ENCODE results near the gene HNRNPM. TPM values are rescaled to one million over a fixed set of nuclear protein-coding genes. Genes with fewer than 3 reads are reported as not detected.
A peak's percentile ranks its signal among the peaks of the same experiment; 100 is the strongest.

Gene HNRNPM
- total and polyA plus RNA-seq, 5 donors = 67.9 to 128 (median 115) TPM

- DNase-seq (no peak), ATAC-seq (no peak)
- Histone ChIP-seq H3K4me1 (ENCODE audit: control insufficient read depth, insufficient read depth, low read length) (peaks cover 12% of the 10 kb centered on the region), H3K9me3 (ENCODE audit: control insufficient read depth, low read length) (no peaks in the 10 kb centered on the region), H3K27ac (ENCODE audit: low read length) (no peak overlapping the region), H3K27me3 (ENCODE audit: control insufficient read depth, insufficient read depth) (no peaks in the 10 kb centered on the region), H3K4me3 (ENCODE audit: low read length) (no peak overlapping the region)
- intact Hi-C loops (cut with DNase I) = no loop called here
- 52% methylated on average over 7 of the region's 7 CpGs for WGBS
Observed at GRCh38 chr19:8460516-8461298, 15.9 kb downstream of the HNRNPM start.

DNA sequence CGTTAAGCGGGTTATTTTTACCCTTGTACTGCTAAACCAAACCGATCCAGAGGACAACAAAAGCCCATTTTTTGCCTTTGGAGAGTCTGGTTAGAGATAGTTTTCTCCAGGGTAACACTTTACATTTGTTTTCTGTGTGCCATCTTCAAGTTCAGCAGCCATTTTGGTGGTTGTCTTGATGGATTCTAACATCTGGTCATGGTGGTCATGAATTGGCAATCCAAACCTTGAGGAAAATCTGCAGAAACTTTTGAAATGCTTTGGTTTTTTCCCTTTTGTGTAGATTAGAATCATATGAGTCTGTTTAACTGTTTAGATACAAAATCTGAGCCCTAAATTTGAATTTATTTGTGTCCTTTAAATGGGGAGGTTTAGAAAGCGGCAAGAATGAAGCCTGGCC, 16.6 kb downstream of the HNRNPM start:
- WGBS = 62% methylated on average over 3 of the region's 4 CpGs
- no peak overlapping the region for H3K27ac ChIP-seq (ENCODE audit: low read length)
- H3K9me3 ChIP-seq (ENCODE audit: control insufficient read depth, low read length) = no peaks in the 10 kb centered on the region
- no peaks in the 10 kb centered on the region for H3K27me3 ChIP-seq (ENCODE audit: control insufficient read depth, insufficient read depth)
- no peak for ATAC-seq
- intact Hi-C loops (cut with DNase I) = no loop called here
- DNase-seq = no peak
- no peak overlapping the region for H3K4me3 ChIP-seq (ENCODE audit: low read length)
- H3K4me1 ChIP-seq (ENCODE audit: control insufficient read depth, insufficient read depth, low read length) = peaks cover 12% of the 10 kb centered on the region

GRCh38 chr19:8461891-8462290, 17.1 kb downstream of the HNRNPM start:
- intact Hi-C loops (cut with DNase I) = no loop called here

GRCh38 chr19:8462571-8462970, 17.8 kb downstream of the HNRNPM start:
- DNase-seq (no peak), ATAC-seq (no peak)
- 78% methylated on average over 5 of the region's 5 CpGs for WGBS
- intact Hi-C loops (cut with DNase I) = no loop called here
- H3K27me3 ChIP-seq (ENCODE audit: control insufficient read depth, insufficient read depth) = no peaks in the 10 kb centered on the region
- no peaks in the 10 kb centered on the region for H3K9me3 ChIP-seq (ENCODE audit: control insufficient read depth, low read length)
- peaks cover 12% of the 10 kb centered on the region for H3K4me1 ChIP-seq (ENCODE audit: control insufficient read depth, insufficient read depth, low read length)
- no peak overlapping the region for H3K4me3 ChIP-seq (ENCODE audit: low read length)
- H3K27ac ChIP-seq (ENCODE audit: low read length) = no peak overlapping the region

More at GRCh38 chr19:8461891-8462290, 17.1 kb downstream of the HNRNPM start:
- Histone ChIP-seq H3K4me3 (ENCODE audit: low read length) (no peak overlapping the region), H3K9me3 (ENCODE audit: control insufficient read depth, low read length) (no peaks in the 10 kb centered on the region), H3K4me1 (ENCODE audit: control insufficient read depth, insufficient read depth, low read length) (peaks cover 12% of the 10 kb centered on the region), H3K27me3 (ENCODE audit: control insufficient read depth, insufficient read depth) (no peaks in the 10 kb centered on the region), H3K27ac (ENCODE audit: low read length) (no peak overlapping the region)
- ATAC-seq (no peak), DNase-seq (no peak)
- WGBS = 83% methylated on average over 14 of the region's 14 CpGs

DNA sequence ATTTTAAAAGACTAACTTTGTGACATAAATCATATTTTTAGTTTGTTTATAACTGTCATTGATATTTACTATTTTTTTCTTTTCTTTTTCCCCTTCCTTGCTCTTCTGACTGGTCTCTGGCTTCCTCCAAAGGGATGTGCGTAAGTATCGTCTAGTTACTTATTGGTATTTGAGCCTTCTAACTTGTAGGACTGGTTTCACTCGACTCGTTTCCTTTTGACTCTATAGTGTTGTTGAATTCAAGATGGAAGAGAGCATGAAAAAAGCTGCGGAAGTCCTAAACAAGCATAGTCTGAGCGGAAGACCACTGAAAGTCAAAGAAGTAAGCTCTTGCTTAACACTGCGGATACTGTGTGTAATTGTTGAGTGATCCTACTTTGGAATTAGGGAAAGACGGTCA, 18.6 kb downstream of the HNRNPM start:
- Histone ChIP-seq H3K4me1 (ENCODE audit: control insufficient read depth, insufficient read depth, low read length) (peaks cover 12% of the 10 kb centered on the region), H3K9me3 (ENCODE audit: control insufficient read depth, low read length) (no peaks in the 10 kb centered on the region), H3K27ac (ENCODE audit: low read length) (no peak overlapping the region), H3K27me3 (ENCODE audit: control insufficient read depth, insufficient read depth) (no peaks in the 10 kb centered on the region), H3K4me3 (ENCODE audit: low read length) (no peak overlapping the region)
- DNase-seq = no peak
- no peak for ATAC-seq
- intact Hi-C loops (cut with DNase I) = no loop called here
- 91% methylated on average over 8 of the region's 8 CpGs for WGBS

GRCh38 chr19:8466018-8466417, 21.2 kb downstream of the HNRNPM start:
- Histone ChIP-seq H3K4me1 (ENCODE audit: control insufficient read depth, insufficient read depth, low read length) (peaks cover 7% of the 10 kb centered on the region), H3K27me3 (ENCODE audit: control insufficient read depth, insufficient read depth) (no peaks in the 10 kb centered on the region), H3K4me3 (ENCODE audit: low read length) (no peak overlapping the region), H3K27ac (ENCODE audit: low read length) (no peak overlapping the region), H3K9me3 (ENCODE audit: control insufficient read depth, low read length) (no peaks in the 10 kb centered on the region)
- 88% methylated on average over 4 of the region's 4 CpGs for WGBS
- DNase-seq = no peak
- intact Hi-C loops (cut with DNase I) = no loop called here
- no peak for ATAC-seq

- ATAC-seq (no peak), DNase-seq (no peak)
- Histone ChIP-seq H3K4me1 (ENCODE audit: control insufficient read depth, insufficient read depth, low read length) (peaks cover 3% of the 10 kb centered on the region), H3K27me3 (ENCODE audit: control insufficient read depth, insufficient read depth) (no peaks in the 10 kb centered on the region), H3K27ac (ENCODE audit: low read length) (no peak overlapping the region), H3K4me3 (ENCODE audit: low read length) (no peak overlapping the region), H3K9me3 (ENCODE audit: control insufficient read depth, low read length) (no peaks in the 10 kb centered on the region)
- intact Hi-C loops (cut with DNase I) = no loop called here
- WGBS = 79% methylated on average over 3 of the region's 3 CpGs
Observed at GRCh38 chr19:8468124-8468523, 23.3 kb downstream of the HNRNPM start.

- no peaks in the 10 kb centered on the region for H3K27me3 ChIP-seq (ENCODE audit: control insufficient read depth, insufficient read depth)
- no peaks in the 10 kb centered on the region for H3K9me3 ChIP-seq (ENCODE audit: control insufficient read depth, low read length)
- H3K4me3 ChIP-seq (ENCODE audit: low read length) = no peak overlapping the region
- H3K27ac ChIP-seq (ENCODE audit: low read length) = no peak overlapping the region
- 71% methylated on average over 8 of the region's 8 CpGs for WGBS
- intact Hi-C loops (cut with DNase I) = no loop called here
- peaks cover 3% of the 10 kb centered on the region for H3K4me1 ChIP-seq (ENCODE audit: control insufficient read depth, insufficient read depth, low read length)
- DNase-seq (no peak), ATAC-seq (no peak)
Observed at GRCh38 chr19:8468761-8469373, 24.1 kb downstream of the HNRNPM start.

- Histone ChIP-seq H3K27me3 (ENCODE audit: control insufficient read depth, insufficient read depth) (no peaks in the 10 kb centered on the region), H3K9me3 (ENCODE audit: control insufficient read depth, low read length) (no peaks in the 10 kb centered on the region), H3K4me1 (ENCODE audit: control insufficient read depth, insufficient read depth, low read length) (peaks cover 3% of the 10 kb centered on the region), H3K27ac (ENCODE audit: low read length) (no peak overlapping the region), H3K4me3 (ENCODE audit: low read length) (no peak overlapping the region)
- DNase-seq (no peak), ATAC-seq (peak in 1 of 2 donors; percentile 38)
- 89% methylated on average over 13 of the region's 13 CpGs for WGBS
- intact Hi-C loops (cut with DNase I) = no loop called here
Observed at GRCh38 chr19:8469613-8470368, 25.0 kb downstream of the HNRNPM start.

DNA sequence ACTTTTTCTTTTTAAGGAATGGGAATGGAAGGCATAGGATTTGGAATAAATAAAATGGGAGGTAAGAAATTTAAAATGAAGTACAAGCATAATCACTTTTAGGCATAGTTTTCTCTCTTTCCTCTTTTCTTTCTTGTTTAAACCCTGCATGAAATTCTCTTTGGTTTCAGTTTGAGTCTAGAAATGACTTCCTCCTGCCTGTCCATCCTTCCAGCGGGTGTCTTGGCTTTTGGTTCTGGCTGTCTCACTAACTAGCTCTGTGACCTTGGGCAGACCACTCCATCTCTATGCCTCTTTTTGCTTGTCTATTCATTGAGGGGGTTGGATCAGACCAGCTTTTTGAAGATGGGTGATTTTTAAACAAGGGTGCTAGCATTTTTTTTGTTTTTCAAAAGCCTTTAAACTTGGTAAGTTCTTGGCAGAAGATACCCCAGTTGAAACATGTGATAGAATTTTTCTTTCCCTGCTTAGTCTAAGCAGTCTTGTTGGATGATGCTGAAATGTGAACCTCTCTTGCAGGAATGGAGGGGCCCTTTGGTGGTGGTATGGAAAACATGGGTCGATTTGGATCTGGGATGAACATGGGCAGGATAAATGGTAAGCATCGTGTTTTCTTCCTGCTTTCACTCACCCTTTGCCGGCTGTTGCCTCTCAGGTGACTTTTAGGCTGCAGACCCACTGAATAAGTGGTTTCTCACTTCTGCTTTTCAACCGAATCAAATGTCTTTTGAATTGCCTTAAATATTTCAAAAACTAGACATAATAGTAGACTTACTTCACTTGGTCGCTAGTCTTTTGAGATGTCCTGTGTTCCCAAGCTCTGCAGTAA, 29.1 kb downstream of the HNRNPM start:
- intact Hi-C loops (cut with DNase I) = no loop called here
- no peak for ATAC-seq

More for the DNA sequence above, 29.1 kb downstream of the HNRNPM start:
- no peak overlapping the region for H3K4me3 ChIP-seq (ENCODE audit: low read length)
- 75% methylated on average over 6 of the region's 6 CpGs for WGBS
- H3K27me3 ChIP-seq (ENCODE audit: control insufficient read depth, insufficient read depth) = no peaks in the 10 kb centered on the region
- peaks cover 7% of the 10 kb centered on the region for H3K4me1 ChIP-seq (ENCODE audit: control insufficient read depth, insufficient read depth, low read length)
- no peaks in the 10 kb centered on the region for H3K9me3 ChIP-seq (ENCODE audit: control insufficient read depth, low read length)
- no peak overlapping the region for H3K27ac ChIP-seq (ENCODE audit: low read length)
- DNase-seq = no peak

All from right cardiac atrium (tissue), 5 donors.